ENCODE data around the gene CCDC141. TPM values are rescaled to one million over a fixed set of nuclear protein-coding genes. Genes with fewer than 3 reads are reported as not detected.

CCDC141 gene
- total RNA-seq, 1 experiment from 2014 or later = 11.5 TPM

DNA sequence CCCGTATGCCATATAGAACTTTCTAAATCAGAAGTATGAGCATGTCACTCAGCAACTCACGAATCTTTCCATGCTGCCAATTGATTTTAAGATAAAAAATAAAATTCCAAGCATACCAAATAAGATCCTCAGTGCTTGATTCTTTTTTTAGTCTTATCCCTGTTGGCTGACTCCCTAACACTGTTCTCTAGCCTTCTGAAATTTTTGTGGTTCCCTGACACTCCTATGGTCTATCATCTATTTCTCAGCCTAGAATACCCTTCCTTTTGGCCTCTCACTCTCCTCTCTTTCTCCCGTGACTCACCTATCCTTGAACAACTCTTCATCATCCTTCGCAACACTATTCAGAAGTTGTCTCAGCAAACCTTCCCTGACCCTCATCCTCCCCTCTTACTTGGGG is 50.5 kb downstream of the CCDC141 start:
- DNase-seq = no peak
- H3K36me3 Mint-ChIP-seq (ENCODE audit: insufficient read depth, unreplicated experiment) = no peaks in the 10 kb centered on the region
- no peaks in the 10 kb centered on the region for H3K27me3 Mint-ChIP-seq (ENCODE audit: insufficient read depth, unreplicated experiment)
- H3K4me1 Mint-ChIP-seq (ENCODE audit: low read depth, unreplicated experiment) = no peaks in the 10 kb centered on the region
- POLR2A ChIA-PET = no interaction called here
- 0 out of 2 replicates have a peak, but pooled peaks cover 4% of the 10 kb centered on the region for H3K9me3 ChIP-seq
- TF ChIP-seq, protein P1, sequence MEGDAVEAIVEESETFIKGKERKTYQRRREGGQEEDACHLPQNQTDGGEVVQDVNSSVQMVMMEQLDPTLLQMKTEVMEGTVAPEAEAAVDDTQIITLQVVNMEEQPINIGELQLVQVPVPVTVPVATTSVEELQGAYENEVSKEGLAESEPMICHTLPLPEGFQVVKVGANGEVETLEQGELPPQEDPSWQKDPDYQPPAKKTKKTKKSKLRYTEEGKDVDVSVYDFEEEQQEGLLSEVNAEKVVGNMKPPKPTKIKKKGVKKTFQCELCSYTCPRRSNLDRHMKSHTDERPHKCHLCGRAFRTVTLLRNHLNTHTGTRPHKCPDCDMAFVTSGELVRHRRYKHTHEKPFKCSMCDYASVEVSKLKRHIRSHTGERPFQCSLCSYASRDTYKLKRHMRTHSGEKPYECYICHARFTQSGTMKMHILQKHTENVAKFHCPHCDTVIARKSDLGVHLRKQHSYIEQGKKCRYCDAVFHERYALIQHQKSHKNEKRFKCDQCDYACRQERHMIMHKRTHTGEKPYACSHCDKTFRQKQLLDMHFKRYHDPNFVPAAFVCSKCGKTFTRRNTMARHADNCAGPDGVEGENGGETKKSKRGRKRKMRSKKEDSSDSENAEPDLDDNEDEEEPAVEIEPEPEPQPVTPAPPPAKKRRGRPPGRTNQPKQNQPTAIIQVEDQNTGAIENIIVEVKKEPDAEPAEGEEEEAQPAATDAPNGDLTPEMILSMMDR (IDR thresholded peaks at IDR 0.05; ENCODE audit: insufficient read depth in 1 of 2, low read depth in 1 of 2, low read length in 1 of 2, severe bottlenecking in 1 of 2, unreplicated experiment in 1 of 2) = no peak
- no peak overlapping the region for H3K4me3 ChIP-seq (ENCODE audit: low read depth, low read length)
- CTCF ChIA-PET = no interaction called here
- intact Hi-C loops (cut with micrococcal nuclease; ENCODE audit: unreplicated experiment) = no loop called here
- BruUV-seq (replicated peaks) = no TSS peak
- peaks cover 9% of the 10 kb centered on the region for H3K9me3 Mint-ChIP-seq (ENCODE audit: unreplicated experiment)
- no peaks in the 10 kb centered on the region for H3K36me3 ChIP-seq (ENCODE audit: control insufficient read depth, insufficient read depth, low read length)
- no peak overlapping the region for H3K27ac Mint-ChIP-seq (ENCODE audit: unreplicated experiment)
- H3K27me3 ChIP-seq (replicated peaks; ENCODE audit: control insufficient read depth, insufficient read depth, low read length) = no peaks in the 10 kb centered on the region
- H3K4me3 Mint-ChIP-seq (ENCODE audit: unreplicated experiment) = no peak overlapping the region
- peaks cover 3% of the 10 kb centered on the region; the same call in 1 of the 2 replicates for H3K4me1 ChIP-seq

DNA sequence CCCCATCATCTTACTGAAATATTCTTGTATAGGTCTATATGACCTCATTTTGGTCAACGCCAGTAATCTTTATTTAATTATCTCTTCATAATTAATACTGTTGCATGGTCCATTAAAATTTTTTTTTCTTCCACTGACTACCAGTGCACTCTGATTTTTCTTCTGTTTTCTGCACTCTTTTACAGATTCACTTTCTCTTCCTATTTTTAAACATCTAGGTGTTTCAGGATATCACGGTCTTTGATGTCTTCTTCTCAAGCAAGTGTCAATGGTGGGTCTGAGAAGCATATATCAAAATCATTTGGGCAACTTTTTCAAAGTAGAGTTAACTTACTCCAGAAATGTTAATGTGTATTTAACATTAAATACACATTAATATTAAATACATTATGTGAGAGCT is 51.4 kb downstream of the CCDC141 start:
- H3K4me1 Mint-ChIP-seq (ENCODE audit: low read depth, unreplicated experiment) = no peaks in the 10 kb centered on the region
- H3K4me3 ChIP-seq (ENCODE audit: low read depth, low read length) = no peak overlapping the region
- BruUV-seq (replicated peaks) = no TSS peak
- H3K9me3 ChIP-seq = 0 out of 2 replicates have a peak, but pooled peaks cover 4% of the 10 kb centered on the region
- H3K27me3 ChIP-seq (replicated peaks; ENCODE audit: control insufficient read depth, insufficient read depth, low read length) = no peaks in the 10 kb centered on the region
- H3K36me3 ChIP-seq (ENCODE audit: control insufficient read depth, insufficient read depth, low read length) = 0 out of 2 replicates have a peak, but pooled peaks cover 2% of the 10 kb centered on the region
- TF ChIP-seq, protein P1 (IDR thresholded peaks at IDR 0.05; ENCODE audit: insufficient read depth in 1 of 2, low read depth in 1 of 2, low read length in 1 of 2, severe bottlenecking in 1 of 2, unreplicated experiment in 1 of 2) = no peak
- H3K27me3 Mint-ChIP-seq (ENCODE audit: insufficient read depth, unreplicated experiment) = no peaks in the 10 kb centered on the region
- no peaks in the 10 kb centered on the region for H3K36me3 Mint-ChIP-seq (ENCODE audit: insufficient read depth, unreplicated experiment)
- DNase-seq = no peak
- H3K4me1 ChIP-seq = peaks cover 3% of the 10 kb centered on the region; the same call in 1 of the 2 replicates
- CTCF ChIA-PET = interaction anchor here (0.6 kb wide), 1 partner anchor 22 kb away, joined by 3 read pairs; no protein-coding TSS in a partner anchor
- H3K4me3 Mint-ChIP-seq (ENCODE audit: unreplicated experiment) = no peak overlapping the region
- POLR2A ChIA-PET = no interaction called here
- H3K27ac Mint-ChIP-seq (ENCODE audit: unreplicated experiment) = no peak overlapping the region
- peaks cover 11% of the 10 kb centered on the region for H3K9me3 Mint-ChIP-seq (ENCODE audit: unreplicated experiment)
- intact Hi-C loops (cut with micrococcal nuclease; ENCODE audit: unreplicated experiment) = no loop called here

DNA sequence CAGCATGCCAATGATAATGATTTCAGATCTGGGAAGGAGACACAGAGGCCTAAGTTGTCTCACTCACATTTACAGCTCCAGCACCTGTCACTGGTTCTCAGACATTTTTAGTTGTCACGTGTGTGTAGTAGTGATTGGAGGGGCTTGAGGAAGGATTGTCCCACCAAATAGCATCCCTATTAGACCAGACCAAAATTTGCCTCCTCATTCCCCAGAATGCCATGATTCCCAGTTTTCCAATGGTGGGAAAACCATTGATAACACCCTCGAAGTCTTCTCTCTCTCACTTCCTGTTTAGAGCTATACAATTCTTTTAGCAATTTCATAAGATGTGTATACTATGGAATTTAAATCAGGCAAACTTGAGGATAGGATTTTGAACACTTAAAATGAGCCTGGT is 52.5 kb downstream of the CCDC141 start:
- intact Hi-C loops (cut with micrococcal nuclease; ENCODE audit: unreplicated experiment) = no loop called here
- TF ChIP-seq, protein P1 (IDR thresholded peaks at IDR 0.05; ENCODE audit: insufficient read depth in 1 of 2, low read depth in 1 of 2, low read length in 1 of 2, severe bottlenecking in 1 of 2, unreplicated experiment in 1 of 2) = no peak
- Histone ChIP-seq H3K36me3 (ENCODE audit: control insufficient read depth, insufficient read depth, low read length) (0 out of 2 replicates have a peak, but pooled peaks cover 2% of the 10 kb centered on the region), H3K27me3 (replicated peaks; ENCODE audit: control insufficient read depth, insufficient read depth, low read length) (no peaks in the 10 kb centered on the region), H3K9me3 (0 out of 2 replicates have a peak, but pooled peaks cover 4% of the 10 kb centered on the region), H3K4me1 (peaks cover 3% of the 10 kb centered on the region; the same call in 1 of the 2 replicates), H3K4me3 (ENCODE audit: low read depth, low read length) (no peak overlapping the region)
- CTCF ChIA-PET = no interaction called here
- Mint-ChIP-seq H3K27me3 (ENCODE audit: insufficient read depth, unreplicated experiment) (no peaks in the 10 kb centered on the region), H3K4me1 (ENCODE audit: low read depth, unreplicated experiment) (no peaks in the 10 kb centered on the region), H3K27ac (ENCODE audit: unreplicated experiment) (no peak overlapping the region), H3K9me3 (ENCODE audit: unreplicated experiment) (peaks cover 11% of the 10 kb centered on the region), H3K36me3 (ENCODE audit: insufficient read depth, unreplicated experiment) (no peaks in the 10 kb centered on the region), H3K4me3 (ENCODE audit: unreplicated experiment) (no peak overlapping the region)
- no TSS peak for BruUV-seq (replicated peaks)
- POLR2A ChIA-PET = no interaction called here
- DNase-seq = no peak

All from Caco-2 (cell line).